T-helper 2 cell (primary cell): ENCODE results near the gene RNU2-63P.
"Not testable (repeated sequence)": the region's sequence is repeated elsewhere in the genome, so short reads cannot be mapped to it uniquely, and the experiment has no call there.

Source experiments
- DNase-seq, 5 experiments: peaks; one replicate each; pipeline versions ENCODE4 v3.0.0 to v3.0.0-alpha.2; 2012 to 2022
- total RNA-seq, 2 donors: gene quantifications; one replicate each; lab custom pipeline; 2026; lab: John Stamatoyannopoulos, UW

Gene RNU2-63P
- total RNA-seq, result 1.9 to 13.7 reads per million in 2 donors

DNA sequence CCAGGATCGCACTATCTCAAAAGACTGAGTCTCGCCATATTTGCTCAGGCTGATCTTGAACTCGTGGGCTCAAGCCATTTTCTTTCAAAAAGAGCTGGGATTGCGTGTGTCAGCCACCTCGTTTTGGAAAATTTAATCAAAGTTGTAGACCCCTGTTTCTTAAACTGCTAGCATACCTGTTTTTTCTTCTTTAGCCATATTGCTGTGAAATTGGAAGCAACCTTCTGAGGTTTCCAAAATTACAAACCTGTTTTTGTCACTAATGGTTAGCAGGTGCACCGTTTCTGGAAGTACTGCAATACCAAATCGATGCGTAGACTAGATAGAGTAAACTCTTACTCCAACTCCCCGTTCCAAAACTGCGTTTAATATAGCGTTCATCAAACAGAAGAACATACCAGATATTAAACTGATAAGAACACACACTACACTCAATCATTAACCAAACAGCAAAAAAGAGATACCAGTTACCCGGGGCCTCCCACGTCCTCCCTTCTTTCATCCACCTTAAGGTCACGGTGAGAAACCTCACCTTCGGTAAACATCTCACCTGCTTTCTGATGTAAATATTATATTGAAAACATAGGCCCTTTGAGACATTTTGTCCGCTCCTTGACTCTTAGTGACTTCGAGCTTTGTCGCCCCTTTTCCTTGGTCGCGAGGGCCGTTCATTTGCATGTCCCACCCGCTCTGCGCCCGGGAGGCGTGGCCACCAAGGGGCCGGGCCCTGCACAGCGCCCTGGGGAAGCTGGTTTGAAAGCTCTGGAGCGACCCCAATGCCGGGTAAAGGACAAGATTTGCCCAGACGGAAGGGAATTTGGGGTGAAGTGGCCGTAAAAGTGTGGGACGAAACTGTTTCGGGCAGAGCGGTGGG, at the start of gene RNU2-63P:
Gene RNU2-63P (minus strand): TSS at position 462 of the 874 bp plus-strand sequence.
- peak; percentile 52 to 86 (median 67) for DNase-seq

DNA sequence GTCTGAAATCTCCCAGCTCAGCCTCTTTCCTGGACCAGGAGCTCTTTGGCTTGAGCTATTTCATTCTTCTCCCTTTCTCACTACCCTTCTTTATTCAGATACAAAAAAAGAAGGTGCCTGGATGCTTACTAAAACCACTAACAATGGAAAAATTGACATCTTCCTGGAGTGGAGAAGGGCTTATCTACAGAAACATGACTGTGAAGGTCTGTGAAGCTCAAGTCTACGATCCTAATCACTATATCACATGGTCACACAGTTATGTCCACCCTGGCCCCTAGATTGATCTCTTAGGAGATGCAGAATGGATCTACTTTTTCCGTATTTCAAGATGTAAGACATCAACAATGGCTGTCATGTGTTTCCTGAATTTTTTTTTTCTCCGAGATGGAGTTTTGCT, 44.9 kb upstream of the RNU2-63P start:
- no peak for DNase-seq

DNA sequence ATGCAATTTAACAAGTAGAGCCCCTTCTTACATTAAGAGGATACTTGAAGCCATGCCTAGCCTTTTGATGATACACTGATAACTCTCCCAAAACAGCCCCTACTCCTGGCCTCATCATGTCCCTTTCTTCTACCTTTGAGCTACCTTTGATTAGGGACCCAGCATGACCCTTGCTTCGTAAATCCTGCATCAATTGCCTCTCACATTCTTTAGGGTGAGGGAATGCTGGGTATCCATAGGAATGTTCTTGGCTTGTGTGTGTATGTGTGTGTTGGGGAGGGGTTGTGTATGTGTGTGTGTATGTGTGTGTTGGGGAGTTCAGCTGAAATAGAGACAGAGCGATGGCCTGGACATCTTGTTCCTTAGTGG, 44.5 kb upstream of the RNU2-63P start:
- no peak for DNase-seq

DNA sequence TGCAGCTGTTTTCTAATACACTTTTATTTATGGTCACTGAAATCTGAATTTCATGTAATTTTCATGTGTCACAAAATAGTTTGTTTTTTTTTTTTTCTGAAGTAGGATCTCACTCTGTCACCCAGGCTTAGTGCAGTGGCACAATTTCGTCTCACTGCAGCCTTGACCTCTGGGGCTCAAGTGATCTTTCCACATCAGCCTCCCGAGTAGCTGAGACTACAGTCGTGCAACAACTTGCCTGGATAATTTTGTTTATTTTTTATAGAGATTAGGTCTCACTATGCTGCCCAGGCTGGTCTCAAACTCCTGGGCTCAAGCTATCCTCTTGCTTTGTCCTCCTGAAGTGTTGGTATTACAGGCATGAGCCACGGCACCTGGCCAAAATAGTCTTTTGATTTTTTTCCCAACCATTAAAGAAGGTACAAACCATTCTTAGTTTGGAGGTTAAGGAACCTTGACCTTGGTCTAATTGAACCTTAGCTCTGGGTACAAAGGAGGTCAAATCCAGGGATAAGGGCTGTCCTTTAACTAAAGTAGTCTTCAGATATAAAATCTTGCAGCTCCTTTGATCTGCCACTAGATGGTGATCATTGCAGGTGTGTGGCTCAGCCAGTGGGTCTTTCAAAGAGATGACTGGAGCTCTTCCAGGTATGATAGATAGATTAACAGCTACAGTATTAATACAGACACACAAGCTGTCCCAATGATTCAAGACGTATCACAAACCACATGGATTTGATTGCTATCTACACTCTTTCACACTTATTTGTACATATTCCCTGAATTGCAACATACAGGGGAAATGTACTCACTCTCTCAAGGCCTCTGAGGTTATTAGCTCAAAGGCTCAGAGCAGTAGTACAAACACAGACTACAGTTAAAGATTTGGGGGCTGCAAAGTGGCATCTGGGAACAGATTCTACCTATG, 43.9 kb upstream of the RNU2-63P start:
- DNase-seq, result peak in 3 of 5 experiments; percentile 9 to 61 (median 27)

DNA sequence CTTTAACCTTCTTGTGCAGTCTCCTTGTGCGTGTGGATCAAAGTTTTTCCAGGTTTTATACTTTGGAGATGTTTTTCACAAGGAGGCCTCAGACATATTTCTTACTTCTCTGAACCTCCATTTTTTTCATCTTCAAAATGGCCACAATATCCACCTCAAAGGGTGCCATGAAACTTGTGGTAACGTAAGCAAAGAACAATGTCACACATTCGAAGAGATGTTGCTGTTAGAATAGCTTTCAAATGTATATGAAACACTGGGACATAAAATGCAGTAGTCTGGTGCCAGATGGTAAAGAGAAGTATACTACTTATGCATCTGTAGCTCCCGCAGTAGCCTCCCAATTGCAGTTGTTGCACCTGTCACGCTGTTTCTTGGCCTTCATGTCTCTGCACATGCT, 41.8 kb upstream of the RNU2-63P start:
- no peak for DNase-seq

DNA sequence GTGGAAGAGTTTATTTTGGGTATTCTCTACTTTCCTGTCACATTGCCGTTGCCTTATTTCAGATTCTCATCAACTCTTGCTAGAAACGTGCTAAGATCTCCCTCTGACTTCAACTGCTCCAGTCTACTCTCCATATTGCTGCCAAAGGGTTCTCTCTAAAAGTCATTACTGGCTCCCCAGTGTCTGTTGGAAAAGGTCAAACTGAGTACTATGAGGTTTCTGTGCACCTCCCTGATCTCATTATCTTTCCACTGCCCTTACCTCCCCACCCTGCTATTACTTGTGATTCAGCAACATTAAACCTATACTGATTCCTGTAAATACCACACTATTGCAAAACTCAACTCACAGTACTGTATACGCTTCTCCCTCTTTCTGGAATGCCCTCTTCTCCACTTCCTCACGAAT, 41.1 kb upstream of the RNU2-63P start:
- DNase-seq, result no peak

DNA sequence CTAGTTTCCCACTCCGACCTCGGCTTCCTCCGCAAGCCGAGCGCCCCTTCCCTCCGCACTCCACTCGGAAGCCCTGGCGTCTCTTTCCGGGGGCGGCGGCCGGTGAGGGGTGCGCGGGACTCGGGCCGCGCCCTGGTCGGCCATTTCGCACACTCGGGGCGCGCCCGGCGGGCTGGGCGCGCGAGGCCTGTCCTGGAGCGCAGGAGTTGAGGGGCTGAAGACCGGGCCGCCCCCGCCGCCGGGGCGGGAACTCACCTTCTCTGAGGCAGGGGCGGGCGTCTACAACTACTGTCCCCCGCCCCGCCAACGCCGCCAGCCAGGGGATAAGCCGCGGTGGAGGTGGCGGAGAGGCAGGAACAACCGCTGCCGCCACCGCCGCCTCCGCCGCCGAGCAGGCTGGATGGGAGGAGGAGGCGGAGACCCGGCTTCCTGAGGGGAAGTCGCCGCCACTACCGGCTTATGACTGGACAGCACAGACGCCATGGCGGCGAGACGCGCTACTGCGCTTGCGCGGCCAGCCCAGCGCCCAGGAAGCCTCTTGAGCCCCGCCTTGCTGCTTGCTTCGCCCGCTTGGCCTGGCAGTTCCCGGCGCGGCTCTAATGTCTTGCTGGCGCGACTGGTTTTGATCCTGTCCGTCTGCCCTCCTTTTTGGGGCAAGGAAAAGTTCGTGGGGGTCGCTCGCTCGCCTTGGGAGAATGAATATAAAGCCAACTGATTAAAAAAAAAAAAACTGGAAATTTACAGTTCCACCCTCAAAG, 39.2 kb upstream of the RNU2-63P start, which contains the start of gene KRCC1:
Gene KRCC1 (minus strand): TSS at position 413 of the 758 bp plus-strand sequence. CDS start 27,220 bp downstream, outside the sequence.
- peak; percentile 91 to 97 (median 93) for DNase-seq

DNA sequence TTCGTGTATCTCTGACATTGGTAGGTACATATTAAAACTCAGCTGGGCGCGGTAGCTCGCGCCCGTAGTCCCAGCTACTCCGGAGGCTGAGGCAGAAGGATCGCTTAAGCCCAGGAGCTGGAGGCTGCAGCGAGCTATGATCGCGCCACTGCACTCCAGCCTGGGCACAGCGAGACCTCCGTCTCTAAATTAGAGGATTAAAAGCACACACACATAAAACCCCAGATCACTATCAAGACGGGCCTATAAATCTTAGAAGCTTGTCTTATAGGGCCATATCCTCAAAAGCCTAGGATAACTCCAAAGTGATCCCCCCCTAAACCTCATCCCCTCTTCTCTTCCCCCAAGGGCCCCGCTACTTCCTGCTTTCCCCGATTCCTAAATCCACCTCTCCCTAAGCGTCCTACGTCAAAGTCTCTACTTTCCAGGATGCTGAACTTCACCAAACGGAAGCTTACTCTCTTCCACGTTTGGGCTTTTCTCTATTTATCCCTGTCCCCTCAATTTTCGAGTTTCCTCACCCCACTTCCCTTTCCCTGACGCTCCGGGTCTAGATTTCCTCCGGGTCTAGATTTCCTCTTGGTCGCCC, 38.5 kb upstream of the RNU2-63P start:
- DNase-seq, result peak in 2 of 5 experiments; percentile 1 to 30

DNA sequence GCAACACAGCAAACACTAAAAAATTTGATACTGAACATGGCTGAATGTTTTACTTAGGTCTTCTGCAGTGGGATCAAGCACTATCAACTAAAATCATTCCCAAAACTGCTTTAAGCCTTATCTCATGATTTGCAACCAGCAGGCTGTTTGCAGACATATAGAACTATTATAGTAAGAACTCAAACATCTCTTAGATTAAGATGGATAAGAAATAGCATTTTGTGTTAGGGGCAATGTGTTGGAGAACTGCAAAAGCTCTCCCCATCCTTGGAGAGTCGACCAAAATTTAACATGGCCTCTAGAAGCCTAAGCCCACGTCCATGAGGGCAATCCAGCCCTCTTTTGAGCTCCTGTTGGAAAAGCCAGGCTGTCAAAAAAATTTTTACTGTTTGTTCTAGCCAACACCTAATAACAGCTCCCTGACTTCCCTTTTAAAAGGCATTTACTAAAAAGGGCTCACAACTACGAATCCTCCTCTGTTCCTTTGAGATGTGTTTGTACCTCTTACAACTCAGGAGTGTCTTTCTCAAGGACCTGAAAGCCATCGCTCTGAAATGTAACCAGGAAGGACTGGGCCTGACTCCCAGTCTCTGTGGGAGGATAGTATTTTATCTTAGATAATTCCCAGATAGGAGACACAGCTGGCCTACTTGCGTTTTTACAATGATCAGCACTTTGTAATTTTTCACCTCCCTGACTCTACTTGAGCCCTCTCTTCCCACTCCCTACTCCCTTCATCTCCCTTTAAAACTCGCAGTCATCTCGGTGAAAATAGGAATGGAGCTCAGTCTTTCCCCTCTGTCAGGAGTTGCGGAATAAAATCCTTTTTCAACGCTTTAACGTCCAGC, 37.8 kb upstream of the RNU2-63P start:
- DNase-seq, result no peak

DNA sequence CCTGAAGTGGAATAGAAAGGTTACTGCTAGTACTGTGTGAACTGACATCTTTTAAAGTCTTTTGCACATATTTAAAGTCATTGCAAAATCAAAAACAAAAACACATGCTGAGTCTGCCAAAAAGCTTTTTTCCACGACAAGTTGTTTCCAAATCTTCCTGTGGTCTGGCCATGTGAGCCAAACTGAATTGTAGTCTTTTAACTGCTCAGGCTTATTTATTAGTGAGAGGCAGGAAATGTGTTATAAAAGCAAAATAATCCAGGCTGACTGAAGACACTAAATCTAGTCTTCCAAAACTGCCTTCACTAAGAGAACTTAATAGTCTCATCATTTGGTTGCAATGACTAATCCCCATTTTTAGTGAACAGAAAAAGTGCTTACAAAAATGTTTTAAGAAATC, 36.9 kb upstream of the RNU2-63P start:
- DNase-seq, result no peak

DNA sequence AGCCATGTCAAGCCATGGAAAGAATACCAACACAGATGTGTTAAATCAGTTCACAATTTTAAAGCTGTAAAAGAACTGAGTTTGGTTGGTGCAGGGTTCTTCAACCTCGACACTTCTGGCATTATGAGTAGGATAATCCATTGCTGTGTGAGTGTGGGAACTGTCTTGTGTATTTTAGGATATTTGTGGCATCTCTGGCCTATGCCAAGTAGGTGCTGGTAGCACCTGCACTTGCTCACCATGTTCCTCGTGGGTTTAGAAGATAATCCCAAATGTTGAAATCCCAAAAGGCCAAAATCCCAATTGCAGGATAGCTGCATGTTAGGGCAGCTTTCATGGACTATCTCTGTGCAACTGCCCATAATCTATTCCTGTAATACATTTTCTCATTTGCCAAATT, 35.4 kb upstream of the RNU2-63P start:
- no peak for DNase-seq

DNA sequence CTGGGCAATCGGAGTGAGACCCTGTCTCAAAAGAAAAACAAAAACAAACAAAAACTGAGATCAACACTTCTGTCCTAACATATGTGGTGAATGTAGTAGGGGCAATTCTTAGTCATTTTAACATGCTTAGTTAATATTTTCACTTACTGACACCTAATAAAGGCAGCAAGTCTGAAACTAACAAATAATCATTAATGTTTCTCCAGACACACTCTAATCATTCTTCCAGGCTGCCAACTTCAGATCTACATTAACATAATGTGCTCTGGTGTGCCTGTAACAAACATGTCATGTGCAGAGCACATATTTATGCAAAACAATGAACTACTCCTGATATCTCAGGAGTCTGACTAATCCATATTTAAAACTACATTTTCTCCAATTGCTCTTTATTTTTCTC, 33.3 kb upstream of the RNU2-63P start:
- DNase-seq, result no peak

DNA sequence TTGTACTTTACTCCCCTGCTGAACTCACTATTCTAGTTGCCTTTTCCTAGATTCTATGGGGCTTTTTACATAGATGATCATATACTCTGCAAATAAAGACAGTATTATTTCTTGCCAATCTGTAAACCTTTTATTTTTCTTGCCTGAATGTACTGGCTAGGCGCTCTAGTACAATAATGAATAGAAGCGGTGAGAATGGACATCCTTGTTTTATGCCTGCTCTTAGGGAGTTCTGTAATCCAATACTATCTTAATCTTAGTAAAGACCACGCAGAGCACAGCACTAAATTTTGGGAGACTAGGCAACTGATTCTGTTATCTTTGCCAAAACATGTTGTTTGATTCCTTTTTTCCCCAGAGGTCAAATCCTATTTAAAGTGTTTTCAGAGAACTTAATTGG, 32.2 kb upstream of the RNU2-63P start:
- DNase-seq, result no peak

DNA sequence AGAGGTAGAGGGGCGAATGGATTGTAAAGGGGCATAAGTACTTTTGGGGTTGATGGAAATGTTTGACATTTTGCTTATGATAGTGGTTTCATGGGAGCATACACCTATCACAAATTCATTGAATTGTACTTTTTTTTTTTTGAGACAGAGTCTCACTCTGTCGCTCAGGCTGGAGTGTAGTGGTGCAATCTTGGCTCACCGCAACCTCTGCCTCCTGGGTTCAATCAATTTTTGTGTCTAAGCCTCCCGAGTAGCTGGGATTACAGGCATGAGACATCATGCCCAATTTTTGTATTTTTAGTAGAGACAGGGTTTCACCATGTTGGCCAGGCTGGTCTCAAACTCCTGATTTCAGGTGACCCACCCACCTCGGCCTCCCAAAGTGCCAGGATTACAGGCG, 29.2 kb upstream of the RNU2-63P start:
- DNase-seq, result not testable (repeated sequence)

DNA sequence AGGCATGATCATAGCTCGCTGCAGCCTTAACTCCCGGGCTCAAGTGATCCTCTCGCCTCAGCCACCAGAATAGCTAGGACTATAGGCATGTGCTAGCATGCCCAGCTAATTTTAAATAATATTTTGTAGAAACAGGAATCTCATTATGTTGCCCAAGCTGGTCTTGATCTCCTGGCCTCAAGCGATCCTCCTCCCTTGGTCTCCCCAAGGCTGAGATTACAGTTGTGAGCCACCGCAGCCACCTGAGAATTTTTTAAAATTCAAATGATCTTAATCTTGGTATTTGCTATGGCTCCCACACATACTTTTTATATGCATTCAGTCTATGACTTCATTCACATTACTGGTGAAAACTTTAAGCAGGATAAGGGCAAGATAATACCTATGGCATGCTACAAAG, 26.1 kb upstream of the RNU2-63P start:
- DNase-seq, result no peak

DNA sequence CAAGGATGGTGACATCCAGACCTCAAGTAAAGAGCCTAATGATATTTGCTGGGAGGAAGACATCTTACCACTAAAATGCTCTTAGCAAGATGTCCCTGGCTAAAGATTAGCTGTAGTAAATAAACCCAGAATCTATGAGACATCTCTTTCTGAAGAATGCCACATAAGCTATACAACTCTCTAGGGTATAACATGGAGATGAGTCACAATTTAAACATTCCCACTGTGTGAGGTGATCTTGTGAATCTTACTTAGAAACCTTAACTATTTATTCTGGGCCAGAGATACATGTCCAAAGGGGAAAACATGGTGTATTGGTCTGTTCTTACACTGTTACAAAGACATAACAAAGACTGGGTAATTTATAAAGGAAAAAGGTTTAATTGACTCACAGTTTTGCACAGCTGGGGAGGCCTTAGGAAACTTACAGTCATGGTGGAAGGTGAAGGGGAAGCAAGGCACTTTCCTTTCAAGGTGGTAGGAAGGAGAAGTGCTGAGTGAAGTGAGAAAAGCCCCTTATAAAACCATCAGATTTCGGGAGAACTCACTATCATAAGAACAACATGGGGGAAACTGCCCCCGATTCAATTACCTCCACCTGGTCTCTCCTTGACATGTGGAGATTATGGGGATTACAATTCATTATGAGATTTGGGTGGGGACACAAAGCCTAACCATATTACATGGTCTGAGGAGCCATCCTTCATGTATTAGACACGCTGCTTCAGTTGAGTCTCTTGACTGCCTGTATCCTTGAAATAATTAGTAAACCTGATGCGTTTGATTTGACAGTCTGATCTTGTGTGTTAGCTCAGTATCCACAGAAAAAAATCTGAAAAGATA, 22.1 kb upstream of the RNU2-63P start:
- no peak for DNase-seq

DNA sequence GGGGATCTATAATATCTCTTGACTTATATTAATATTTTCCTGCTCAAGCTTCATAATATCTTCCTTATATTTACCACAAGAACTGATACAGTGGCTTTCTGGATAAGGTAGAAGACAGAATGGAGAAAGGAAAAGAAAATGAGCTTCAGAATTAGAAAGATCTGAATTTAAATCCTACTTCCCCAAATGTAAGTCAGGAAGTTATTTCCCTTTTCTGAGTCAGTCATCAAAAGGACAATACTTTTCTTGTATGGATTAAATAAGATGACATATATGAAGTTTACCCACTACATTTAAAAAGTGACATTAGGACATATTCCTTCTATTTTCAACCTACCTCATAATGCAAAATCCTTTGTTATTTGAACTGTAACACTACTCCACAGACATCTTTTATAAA, 20.3 kb upstream of the RNU2-63P start:
- no peak for DNase-seq

DNA sequence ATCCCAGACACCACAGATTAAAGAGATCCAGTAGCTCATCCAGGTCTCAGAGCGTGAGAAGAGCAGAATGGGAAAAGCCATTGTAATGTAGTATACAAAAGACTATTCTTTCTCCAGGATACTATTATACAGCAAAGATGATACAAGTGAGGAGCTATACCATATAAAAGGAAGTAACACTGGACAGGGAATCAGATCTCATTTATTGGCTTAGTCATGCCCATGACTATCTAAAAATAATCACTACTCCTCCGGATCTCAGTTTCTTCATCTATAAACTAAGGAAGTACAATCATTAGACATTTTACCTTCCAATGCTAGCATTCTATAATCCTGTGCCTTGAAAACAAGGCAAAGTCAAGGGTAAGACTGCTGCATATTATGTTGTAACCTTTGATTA, 19.8 kb upstream of the RNU2-63P start:
- no peak for DNase-seq

DNA sequence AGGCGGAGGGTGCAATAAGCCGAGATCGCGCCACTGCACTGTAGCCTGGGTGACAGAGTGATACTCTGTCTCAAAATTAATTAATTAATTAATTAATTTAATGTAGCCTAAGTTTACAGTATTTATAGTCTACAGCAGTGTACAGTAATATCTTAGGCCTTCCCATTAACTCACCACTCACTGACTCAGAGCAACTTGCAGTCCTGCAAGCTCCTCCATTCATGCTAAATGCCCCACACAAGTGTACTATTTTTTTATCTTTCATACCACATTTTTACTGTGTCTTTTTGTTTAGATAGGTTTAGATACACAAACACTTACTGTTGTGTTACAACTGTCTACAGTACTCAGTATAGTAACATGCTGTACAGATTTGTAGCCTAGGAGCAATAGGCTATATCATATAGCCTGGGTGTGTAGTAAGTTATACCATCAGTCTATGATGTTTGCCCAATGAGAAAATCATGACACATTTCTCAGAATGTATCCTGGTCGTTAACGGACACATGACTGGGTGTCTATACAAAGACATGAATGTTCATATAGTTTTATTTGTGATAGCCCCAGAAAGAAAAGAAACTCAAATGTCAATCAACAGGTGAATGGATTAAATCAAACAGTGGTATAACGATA, 15.8 kb upstream of the RNU2-63P start:
- DNase-seq, result no peak

DNA sequence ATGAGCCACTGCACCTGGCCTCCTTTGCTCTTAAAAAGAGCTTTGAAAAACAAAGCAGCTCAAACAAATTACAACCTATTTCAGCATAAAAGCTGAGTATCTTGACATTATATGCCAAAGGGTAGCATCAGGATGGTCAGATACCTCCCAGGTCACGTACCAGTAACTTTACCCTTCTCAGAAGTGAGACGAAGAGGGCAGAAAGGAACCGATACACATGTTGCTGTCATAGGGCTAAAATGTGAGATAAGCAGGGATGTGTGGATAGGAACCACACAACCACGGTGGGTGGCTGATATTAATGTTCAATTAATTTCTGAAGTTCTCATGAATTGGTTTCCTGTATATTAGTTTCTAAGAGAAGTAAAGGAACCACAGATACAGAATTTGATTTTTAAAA, 12.6 kb upstream of the RNU2-63P start:
- DNase-seq, result no peak
